GM19468 (cell line): ENCODE data around the gene DOCK9.

Experiments
- ATAC-seq: cut with Tn5 transposase; IDR thresholded peaks from one replicate; pipeline ENCODE4 v1.9.1; 2021; ENCODE audit warnings: mild to moderate bottlenecking, moderate library complexity, moderate number of reproducible peaks; ENCODE audit not compliant: unreplicated experiment; ENCODE audit errors: extremely low read depth

DOCK9 gene

GRCh38 chr13:98810746-98811145 lies 167.1 kb downstream of the DOCK9 start:
- ATAC-seq = no peak

DNA sequence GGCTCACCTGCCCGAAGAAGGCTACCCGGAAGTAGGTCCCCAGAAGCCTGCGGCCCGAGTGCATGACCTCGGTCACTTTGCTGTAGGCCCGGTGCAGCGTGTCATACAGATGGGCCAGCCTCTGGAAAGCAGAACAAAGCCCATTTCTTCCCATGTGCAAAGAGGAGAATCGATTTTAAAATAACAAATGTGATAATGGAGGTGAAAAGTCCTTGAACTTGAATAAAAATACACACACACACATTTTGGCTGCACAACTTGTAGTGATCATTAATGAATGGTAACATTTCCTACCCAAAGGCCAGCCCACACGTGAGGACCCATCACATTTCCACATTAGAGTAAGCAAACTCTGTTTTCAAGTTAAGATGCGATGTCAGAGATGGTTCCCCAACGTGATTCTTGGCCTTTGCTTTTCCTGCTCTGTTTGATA lies 168.5 kb downstream of the DOCK9 start:
- ATAC-seq = no peak

DNA sequence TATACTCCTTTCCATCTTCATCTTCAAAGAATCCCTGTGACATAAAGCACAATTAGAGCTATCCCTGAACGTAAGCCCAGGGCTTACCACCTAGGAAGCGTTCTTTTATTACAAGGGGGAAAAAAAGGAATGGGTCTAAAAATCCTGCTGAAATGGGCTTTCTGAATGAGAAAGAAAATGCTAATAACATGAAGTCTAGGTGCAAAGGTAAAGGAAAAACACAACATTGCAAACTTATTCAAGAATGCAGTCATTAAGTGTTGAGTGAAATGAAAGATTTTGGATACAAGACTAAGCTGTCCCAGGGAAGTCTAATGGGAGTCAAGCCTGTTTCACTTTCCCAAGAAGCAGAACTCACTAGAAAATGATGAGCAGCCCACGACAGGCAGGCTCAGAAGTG lies 170.1 kb downstream of the DOCK9 start:
- ATAC-seq = no peak

DNA sequence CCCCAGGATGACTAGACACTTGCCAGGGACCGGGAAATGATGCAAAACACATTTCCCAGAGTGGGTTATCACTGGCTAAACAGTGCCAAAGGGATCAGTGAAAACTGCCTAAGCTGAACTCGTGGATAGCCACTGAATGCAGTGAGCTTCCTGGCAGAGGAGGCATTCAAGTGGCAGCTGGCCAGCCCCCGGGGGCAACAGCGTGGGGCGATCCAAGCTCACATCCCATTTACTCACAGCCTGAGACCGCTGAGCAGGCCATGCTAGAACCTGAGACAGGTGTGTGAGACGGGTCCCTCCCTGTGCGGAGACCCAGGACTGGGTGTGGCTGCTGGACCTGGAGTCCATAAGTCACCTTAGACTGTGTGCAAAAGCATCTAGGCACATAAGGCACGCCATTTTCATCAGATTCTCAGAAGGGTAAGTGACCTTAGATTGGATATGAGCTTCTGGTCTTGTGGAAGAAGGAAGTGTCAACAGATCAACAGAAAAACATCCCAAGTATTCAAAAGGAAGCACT lies 173.5 kb downstream of the DOCK9 start:
- no peak for ATAC-seq

- ATAC-seq = no peak
These were observed 173.9 kb downstream of the DOCK9 start for GRCh38 chr13:98803921-98804320.

GRCh38 chr13:98803111-98803561 lies 174.7 kb downstream of the DOCK9 start:
- ATAC-seq = no peak

GRCh38 chr13:98802559-98802958 lies 175.3 kb downstream of the DOCK9 start:
- no peak for ATAC-seq

DNA sequence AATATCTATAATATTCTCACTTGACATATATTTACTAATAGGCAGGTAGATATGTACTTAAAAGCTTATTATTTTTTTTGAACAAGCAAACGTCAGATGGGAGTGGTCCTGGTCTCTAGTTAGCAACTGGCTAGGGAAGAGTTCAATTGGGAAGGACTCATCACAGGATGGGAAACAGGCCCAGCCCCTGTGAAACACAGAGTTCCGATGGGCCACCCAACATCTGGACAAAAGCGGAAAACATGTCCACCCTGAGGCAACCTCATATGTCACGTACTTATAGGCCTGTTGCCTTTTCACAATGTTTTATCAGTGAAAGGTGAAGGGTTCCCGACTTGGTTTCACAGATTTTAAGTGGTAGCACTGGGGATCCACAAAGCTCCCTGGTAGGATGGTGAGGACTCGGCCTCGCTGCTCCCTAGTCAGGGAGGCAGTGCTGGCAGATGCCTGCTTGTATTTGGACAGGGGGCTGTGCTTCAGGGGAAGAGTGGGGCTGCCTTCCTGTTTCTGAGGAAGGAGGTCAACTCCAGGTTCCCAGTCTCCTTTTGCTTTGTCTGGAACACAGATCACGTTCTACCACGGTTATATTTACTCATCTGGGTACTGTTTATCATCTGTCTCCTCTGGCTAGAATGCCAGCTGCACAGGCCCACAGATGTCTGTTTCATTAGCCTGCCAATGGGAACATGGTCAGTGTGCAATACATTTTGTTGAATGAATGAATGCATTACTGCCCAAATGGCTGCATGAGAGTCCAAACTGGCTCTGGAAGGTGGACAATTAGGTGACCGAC lies 176.0 kb downstream of the DOCK9 start:
- ATAC-seq = no peak

DNA sequence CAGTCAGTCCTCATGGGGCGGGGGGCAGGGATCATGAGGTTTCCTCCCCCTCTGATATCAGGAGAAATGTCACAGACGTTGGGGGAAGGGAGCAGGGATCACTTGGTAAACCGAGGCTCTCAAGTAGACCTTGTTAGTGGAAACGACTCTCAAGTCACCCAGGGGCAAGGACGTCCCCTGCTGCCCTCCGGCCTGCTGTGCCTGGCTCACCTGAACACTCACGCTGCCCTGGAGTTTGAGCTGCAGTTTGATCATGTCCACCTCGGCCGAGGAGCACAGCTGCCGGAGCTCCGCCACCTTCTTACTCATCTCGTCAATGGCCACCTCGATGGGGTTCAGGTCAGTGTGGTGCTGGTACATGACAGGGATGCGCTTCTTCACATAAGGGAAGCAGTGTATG lies 177.8 kb downstream of the DOCK9 start:
- no peak for ATAC-seq

DNA sequence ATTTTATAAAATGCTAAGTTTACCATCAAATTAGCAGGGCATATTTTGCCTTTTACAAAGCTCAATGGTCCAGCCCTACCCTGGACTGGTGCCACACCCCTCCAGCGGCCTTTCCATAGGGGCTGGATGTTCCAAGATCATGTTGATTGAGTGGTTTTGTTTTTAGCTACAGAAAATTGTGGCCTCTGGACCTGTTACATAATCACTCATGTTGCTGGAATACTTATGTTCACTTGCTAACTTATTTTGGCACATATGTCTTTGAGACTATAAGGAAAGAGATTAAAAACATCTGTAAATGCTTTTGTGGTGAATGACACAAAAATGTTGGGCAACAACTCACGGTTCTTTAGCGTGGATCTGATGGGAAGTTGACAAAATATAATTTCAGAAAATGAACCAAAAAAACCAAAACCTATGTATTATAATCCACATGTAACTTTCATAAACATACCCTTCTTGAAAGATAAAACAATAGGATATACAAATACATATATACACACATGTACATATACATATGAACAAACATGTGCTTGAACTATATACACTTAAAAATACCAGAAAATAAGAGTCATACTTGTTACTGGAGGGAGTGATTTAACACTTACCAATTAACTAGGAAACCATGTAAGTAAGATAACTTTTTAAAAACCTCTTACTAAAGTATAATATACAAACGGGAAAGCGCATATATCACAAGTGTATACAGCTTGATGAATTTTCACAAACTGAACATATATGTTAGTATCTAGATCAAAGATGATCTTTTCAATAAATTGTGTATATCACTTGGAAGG lies 178.8 kb downstream of the DOCK9 start:
- no peak for ATAC-seq

DNA sequence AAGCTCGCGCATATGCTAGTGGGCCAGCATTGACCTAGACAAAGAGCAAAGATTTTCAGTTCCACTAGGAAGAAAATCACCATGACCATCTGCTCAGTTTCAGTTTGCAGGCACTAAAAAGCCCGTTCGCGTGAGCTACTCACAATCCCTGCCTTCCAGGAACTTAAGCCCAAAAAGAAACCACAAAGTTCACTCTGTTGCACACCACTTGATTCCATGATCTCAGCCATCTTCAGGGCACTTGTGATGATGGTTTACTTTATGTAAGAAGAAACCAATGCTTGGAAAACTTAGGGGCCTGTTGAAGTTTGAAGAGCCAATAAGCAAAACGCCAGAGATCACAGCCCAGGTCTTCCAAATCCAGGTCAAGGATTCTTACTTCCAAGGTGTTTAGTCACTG lies 180.4 kb downstream of the DOCK9 start:
- ATAC-seq = no peak

DNA sequence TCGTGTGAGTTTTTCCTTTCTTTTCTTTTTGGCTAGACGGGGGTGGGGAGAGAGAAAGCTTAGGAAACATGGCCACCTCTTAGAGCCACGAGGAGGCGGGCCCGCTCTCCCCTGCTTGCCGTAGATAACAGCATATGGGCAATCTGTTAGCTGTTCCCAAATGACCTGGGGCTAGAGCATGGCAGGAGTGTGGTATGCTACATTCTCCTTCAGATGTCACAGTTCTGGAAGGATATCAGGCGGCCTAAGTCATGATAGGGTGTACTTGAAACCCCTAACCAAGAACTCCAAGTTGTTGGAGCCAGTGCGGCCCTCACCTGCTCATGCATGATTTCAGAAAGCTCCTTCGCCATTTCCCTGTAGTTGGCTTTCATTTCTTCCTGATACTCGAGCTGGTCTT lies 181.1 kb downstream of the DOCK9 start:
- no peak for ATAC-seq

- ATAC-seq = no peak
These were observed 181.7 kb downstream of the DOCK9 start for GRCh38 chr13:98796191-98796590.

DNA sequence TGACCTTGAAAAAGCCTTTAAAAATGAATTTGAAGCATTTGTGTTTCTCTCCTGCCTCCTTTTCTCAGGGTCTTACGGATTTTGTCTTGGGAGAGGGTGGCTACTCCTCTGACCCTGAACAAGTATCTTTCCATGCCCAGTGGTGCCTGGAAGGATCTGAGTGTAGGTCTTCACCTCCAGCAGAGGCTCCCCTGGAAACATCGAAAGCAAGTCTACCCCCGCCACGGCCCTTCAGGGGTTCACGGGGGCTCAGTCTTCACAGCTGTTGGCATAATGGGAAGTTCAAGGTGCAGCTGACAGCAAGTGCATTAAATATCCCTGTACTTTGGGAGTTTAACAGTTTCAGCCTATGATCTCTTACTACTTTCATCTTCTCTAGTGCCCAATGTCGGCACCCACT lies 182.6 kb downstream of the DOCK9 start:
- no peak for ATAC-seq

DNA sequence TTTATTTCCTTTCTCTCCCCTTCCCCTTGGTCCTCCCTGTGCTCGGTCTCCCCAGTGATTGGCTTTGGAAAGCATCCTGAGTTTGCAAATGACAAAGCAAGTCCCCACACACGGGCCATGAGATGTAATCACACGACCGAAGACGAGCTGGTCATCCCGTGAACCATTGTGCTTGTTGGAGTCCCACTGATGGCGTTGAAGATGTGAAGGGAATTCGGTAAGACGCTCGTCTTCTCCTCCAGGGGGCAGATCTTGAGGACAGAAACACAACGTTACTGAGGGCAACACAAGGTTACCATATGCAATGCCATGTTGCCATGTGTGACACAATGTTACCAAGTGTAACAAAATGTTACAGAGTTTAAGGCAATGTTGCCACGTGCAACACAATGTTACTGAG lies 183.4 kb downstream of the DOCK9 start:
- no peak for ATAC-seq

DNA sequence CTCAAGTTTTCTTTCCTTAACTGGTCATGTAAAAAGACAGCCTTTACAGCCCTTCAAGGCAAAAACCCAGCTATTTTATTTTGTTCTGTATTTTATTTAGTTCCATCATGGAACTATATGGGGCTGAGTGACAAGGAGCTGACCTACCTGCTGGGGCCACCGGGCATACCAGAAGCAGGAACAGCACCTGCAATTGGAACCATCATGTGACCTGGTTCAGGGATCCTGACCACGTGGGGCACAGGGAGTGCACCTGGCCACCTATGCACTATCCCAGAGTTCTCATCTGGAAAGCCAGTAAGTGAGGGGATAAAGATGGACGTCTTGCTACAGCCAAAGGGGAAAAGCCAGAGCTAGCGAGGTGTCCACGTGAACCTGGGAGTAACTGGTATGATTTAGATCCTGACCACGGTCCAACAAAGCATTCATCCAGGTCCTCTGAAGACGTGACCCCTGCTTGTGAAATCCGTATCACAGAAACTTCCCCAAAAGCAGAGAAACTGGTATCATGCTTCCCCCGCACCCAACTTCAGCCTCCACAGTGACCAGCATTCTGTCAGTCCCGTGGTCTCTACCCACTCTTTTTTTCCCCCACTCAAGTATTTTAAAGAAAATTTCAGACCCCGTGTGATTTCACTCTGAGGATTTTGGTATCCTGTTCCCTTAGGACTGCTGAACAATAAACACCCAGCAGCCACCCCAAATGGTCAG lies 184.9 kb downstream of the DOCK9 start:
- ATAC-seq = no peak

- ATAC-seq = no peak
These were observed 185.5 kb downstream of the DOCK9 start for GRCh38 chr13:98792321-98792720.

- ATAC-seq = no peak
These were observed 186.3 kb downstream of the DOCK9 start for GRCh38 chr13:98791611-98792010.

- ATAC-seq = no peak
These were observed 189.9 kb downstream of the DOCK9 start for GRCh38 chr13:98787996-98788395.

DNA sequence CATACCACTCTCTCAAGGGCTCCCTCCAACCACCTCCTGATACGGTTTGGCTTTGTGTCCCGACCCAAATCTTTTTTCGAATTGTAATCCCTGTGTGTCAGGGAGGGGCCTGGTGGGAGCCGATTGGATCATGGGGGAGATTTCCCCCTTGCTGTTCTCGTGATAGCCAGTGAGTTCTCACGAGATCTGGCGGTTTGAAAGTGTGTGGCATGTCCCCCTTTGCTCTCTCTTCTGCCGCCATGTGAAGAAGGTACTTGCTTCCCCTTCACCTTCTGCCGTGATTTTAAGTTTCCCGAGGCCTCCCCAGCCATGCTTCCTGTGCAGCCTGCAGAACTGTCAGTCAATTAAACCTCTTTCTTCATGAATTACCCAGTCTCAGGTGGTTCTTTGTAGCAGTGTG lies 190.7 kb downstream of the DOCK9 start:
- no peak for ATAC-seq

GRCh38 chr13:98786023-98786422 lies 191.8 kb downstream of the DOCK9 start:
- no peak for ATAC-seq
